GM19035 (cell line): ENCODE results near the gene VCAN.

Experiments
- ATAC-seq: cut with Tn5 transposase; IDR thresholded peaks from one replicate; pipeline ENCODE4 v1.9.1; 2021; ENCODE audit not compliant: unreplicated experiment

Gene VCAN

DNA sequence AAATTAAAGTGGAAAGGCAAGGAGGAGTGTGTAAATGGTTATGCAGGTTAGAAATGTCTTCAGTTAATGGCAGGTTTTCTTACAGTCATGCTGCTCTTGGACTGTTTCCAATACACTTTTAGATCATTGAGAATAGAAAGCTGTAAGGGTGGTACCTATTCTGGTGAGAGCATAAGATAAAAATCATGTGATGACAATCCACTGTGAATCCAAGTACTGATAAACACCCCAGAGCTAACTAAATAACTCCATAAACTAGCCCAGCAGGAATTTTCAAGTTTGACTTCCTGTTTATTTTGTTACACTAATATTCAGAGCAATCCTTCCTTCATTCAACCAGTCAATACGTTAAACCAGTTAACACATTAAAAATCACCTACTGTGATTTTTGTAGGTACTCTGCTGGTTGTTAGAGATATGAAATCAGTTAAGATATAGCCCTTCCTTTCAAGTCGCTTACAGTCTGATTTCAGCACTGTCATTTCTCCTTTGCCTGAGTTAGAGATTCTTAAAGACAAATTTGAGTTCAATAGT lies 22.6 kb downstream of the VCAN start:
- no peak for ATAC-seq

DNA sequence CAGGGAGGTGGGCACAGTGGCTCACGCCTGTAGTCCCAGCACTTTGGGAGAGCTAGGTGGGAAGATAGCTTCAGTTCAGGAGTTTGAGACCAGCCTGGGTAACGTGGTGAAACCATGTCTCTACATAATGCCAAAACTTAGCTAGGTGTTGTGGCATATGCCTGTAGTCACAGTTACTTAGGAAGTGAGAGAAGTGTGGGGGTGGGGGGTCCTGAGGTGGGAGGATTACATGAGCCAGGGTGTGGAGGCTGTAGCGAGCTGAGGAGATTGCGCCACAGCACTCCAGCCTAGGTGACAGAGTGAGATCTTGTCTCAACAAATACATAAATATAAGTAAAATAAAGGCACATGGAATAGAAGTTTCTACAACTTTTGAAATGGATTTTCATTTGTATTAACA lies 23.1 kb downstream of the VCAN start:
- no peak for ATAC-seq

DNA sequence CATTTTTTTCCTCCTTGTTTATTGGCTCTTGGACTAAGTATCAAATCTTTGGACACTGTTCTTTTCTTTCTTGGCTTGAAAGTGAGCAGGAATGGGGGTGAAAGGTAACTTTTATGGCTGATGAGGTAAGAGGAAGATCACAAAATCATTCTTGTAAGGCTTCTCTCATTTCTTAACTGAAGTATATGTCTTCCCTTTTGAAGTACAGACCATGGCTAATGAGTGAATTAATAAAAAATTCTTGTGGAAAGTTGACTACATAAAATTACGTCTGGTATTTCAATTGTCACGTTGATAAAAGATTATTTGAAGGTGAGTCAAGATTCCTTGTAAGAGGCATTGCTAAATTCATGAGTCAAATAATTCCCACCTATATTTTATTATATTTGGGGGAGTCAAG lies 25.1 kb downstream of the VCAN start:
- no peak for ATAC-seq

DNA sequence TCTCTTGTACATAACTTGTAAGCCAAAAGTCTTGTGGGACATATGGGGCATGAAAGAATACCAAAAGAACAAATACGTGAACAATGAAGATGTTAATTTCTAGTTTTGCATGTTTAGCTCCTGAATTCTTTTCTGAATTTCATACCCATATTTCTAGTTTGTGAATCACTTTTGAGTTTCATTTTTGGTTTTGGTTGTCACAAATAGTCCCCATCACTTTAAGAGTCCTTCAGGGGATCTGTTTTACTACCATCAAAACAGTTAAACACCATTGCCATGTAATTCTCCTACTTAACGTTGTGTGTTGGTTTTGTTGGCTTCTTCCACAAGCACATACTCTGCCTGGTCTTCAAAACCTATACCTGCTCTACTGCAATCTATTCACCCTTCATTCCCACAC lies 27.0 kb downstream of the VCAN start:
- no peak for ATAC-seq

DNA sequence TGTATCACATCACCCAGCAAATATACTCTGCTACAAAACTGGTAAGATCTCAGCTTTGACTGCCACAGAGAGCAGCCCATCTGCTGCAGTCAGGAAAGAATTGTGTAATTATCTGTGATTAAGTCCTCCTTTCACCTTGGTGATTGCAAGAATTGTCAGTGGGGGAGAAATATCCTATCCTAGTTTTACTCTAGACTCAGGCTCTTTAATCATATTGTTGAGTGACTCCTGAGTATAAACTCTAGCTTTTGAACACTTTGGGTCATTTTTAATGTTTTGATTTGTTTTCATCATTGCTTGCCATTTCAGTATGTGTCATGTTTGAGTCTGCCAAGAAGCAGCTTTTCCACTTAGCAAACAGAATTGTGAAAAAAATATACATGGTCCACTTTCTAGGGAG lies 32.1 kb downstream of the VCAN start:
- no peak for ATAC-seq

GRCh38 chr5:83507431-83507830 lies 35.9 kb downstream of the VCAN start:
- no peak for ATAC-seq

DNA sequence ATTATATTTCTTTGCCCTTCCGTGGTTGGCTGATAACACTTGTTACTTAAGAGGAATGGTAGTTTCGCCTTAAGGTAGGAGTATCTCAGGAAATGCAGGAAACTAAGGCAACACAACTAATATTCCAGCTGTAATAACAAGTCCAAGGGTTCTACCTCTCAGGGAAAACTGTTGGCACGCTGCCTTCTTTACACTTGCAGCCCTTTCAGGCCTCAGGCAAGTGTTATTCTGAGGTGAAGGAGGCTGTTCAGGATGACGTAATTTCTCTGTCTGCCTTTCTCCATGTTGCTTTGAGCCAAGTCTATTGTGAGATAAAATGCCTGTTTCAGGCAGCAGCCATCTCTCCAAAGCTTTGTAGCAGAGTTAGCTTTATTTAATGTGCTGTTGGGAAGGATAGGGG lies 38.0 kb downstream of the VCAN start:
- no peak for ATAC-seq

DNA sequence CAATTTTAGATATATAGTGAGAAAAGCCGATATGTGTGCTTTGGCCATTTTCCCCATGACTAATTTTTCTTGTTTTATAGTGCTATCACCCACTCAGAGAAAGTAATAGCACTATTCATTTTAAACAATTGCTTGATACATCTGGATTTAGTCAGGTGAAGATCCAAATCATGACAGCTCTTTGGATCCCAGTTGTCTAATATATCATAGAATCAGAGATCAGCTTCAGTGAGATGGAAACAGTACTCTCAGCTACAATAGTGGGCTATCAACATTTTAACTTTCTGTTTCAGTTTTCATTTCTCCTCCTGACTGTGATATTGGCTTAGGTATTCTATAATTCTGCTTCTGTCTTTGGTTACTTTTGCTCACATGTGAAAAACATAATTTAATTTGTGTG lies 38.7 kb downstream of the VCAN start:
- peak; percentile 72 for ATAC-seq

DNA sequence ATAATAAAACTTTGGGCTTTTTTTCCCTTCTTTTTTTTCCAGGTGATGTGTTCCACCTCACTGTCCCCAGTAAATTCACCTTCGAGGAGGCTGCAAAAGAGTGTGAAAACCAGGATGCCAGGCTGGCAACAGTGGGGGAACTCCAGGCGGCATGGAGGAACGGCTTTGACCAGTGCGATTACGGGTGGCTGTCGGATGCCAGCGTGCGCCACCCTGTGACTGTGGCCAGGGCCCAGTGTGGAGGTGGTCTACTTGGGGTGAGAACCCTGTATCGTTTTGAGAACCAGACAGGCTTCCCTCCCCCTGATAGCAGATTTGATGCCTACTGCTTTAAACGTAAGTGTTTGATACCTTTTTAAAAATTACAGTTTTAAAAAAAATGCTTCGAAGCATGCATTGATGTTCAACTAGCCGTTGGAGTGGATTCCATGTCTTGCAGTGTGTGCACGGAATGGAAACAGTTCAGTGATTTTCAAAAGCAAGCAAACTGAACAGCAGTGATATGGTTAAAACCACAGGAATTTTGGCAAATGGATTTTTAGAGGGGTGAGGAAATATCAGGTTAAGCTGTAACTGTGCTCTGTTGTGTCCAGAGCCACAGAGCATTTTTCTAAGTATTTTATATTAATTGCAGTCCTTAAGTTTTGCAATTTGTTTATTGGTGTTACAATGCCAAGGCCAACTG lies 40.7 kb downstream of the VCAN start:
- ATAC-seq, result no peak

DNA sequence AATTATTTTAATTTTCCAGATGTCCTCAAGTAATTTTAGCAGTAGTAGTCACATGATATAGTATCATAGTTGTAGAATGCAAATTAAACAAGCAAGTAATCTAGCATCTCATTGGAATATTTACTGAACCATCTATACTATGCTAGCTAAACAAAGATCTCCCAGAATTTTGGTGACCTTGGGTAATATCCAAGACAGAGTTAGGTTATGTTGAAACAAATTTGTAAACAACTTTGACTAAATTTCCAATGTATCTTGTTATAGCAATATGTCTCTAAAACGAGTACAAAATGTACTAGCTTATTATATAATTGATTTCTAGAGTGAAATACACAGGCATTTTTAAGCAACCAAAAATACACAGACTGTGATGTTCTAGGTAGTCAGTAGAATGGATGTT lies 41.5 kb downstream of the VCAN start:
- no peak for ATAC-seq

DNA sequence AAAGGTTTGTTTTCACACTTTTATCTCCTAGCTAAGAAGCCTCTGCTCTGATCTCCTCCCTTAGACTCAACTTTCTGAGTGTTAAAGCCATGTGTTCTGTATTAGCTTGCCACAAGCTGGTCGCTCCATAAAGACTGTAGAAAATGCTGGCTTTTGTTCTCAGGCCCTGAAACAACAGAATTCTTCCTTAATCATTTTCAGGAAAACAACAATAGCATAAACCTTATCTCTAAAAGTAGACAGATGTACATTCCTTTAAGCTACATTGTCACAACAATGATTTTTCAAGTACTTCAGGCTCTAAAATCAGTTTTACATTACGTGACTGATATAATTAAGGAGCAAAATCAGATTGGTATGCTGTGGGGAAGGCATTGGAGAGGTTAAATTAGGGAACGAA lies 41.9 kb downstream of the VCAN start:
- no peak for ATAC-seq

DNA sequence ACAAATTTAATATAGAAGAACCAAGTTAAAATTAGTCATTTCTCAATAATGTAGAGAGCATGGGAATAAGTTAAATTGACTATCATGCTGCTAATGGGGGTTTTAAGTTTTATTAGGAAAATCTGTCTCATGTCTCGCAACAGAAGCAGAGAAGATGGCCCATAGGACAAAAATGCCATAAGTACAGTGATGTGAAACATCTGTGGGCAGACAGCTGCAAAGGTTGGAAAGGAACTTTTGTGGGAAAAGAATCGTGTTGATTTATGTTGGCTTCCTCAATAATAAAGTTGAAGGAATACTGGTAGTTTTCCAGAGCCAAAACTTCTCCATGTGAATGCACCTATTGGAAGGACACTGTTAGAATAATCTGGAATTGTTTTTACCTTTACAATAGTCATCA lies 44.8 kb downstream of the VCAN start:
- no peak for ATAC-seq

DNA sequence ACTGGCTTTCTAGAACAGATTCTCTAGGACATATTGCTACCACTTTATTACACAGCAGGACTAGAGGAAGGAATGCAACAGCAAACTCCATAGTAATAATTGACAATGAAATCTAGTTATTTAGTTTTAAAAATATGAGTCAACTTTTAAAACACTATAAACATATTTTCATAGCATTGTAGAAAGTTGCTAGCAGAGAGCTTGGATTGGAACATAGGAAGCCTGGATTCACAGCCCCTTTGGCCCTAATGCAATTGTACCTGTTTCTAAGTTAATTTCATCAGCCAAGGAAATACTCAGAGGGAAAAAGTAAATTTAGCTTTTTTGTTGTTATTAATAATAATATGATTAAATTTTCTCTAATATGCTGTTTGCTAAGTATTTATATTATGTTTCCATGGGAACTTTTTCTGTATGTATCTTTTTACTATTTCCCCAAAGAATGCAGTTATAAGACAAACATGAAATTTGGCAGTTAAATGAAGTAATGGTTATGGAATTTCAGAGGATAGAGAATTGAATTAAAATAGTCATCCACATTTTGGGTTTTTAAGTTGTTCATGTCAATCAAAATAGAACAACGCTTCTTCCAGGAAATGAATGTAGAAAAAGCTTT lies 45.6 kb downstream of the VCAN start:
- no peak for ATAC-seq

GRCh38 chr5:83517688-83518085 lies 46.1 kb downstream of the VCAN start:
- no peak for ATAC-seq

DNA sequence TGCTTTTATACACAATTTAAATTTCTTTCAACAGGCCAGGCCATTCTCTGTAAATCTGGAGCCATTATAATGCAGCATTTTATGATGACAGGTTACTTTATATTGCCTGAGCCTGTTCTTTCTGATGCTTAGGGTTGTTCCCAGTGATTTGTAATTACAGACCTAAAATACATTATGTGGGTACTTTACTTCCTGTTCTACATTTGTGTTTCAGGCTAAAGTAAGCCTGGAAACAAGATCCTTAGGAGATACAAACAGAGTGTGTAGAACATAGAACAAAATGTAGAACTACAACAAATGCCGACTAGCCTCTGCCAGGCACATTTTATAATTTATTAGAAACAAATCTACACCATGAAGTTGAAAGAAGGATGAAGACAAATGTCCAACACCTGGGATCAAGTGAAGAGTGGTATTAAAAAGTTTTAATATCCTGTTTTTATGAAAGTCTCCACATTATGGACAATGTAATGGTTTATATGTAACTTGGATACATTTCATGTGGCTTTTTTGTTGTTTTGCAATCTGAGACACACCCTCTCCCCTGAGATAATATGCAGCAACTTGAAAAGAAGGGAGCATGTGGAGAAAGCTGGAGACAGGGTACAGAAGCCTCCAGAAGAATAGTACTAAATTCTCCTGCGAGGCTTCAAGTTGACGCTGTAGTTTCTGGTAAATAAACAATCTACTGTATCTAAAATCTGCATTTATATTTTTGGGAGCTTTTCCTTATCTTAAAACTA lies 46.9 kb downstream of the VCAN start:
- ATAC-seq, result no peak

DNA sequence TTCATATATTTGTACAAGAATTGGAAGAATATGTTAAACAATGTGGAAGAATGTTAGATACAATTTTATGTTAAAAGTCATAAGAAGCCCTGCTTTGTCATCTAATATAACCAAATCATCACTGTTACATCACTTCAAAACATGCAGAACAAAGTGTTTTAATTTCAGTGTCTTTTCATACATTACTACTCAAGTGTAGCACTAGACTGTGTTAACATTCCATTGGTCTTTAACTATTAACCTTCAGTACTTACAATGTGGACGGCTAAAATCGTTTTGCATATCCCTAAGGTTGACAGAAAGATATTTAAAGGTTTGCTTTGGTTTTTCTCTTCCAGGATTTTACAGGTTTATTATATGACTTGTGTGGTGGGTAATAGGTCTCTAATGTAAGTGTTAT lies 50.9 kb downstream of the VCAN start:
- ATAC-seq, result no peak

- ATAC-seq, result no peak
Observed at GRCh38 chr5:83523929-83524328, 52.4 kb downstream of the VCAN start.

- ATAC-seq, result no peak
Observed at GRCh38 chr5:83524345-83524744, 52.8 kb downstream of the VCAN start.

DNA sequence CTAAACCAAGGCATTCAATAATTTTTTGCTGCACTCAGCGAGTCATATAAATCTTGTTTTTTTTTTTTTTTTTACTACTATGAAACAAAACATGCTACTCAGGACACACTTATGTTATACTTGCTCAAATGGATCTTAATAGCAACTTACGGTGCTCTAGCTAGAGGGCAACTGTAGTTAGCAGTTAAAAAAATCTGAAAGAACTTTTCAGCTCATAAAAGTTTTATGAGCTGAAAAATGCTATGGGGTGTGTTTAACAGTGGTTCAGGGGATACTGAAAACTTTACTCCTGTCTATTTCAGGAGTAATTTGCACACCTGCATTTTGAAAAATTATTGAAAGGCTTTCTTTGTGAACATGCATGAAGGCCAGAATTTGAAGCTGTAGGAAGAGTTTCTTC lies 53.4 kb downstream of the VCAN start:
- no peak for ATAC-seq

DNA sequence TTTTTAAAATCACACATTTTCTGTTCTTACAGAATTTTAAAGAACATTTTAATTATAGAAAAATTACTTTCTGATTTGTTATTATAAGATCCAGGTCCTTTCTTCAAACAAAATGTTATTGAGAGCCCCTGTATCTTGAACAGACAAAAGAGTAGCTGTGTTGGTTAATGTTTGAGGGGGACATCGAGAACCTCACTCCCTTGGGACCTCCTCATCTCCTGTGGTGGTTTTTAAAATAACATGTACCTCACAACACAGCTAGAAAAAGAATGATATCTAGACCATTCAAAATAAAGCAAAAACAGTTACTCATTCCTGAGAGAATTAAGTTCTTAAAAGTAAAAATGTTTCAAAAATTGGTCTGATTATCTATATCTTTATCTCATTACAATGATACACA lies 54.7 kb downstream of the VCAN start:
- ATAC-seq, result no peak

- no peak for ATAC-seq
Observed at GRCh38 chr5:83527221-83527620, 55.7 kb downstream of the VCAN start.

DNA sequence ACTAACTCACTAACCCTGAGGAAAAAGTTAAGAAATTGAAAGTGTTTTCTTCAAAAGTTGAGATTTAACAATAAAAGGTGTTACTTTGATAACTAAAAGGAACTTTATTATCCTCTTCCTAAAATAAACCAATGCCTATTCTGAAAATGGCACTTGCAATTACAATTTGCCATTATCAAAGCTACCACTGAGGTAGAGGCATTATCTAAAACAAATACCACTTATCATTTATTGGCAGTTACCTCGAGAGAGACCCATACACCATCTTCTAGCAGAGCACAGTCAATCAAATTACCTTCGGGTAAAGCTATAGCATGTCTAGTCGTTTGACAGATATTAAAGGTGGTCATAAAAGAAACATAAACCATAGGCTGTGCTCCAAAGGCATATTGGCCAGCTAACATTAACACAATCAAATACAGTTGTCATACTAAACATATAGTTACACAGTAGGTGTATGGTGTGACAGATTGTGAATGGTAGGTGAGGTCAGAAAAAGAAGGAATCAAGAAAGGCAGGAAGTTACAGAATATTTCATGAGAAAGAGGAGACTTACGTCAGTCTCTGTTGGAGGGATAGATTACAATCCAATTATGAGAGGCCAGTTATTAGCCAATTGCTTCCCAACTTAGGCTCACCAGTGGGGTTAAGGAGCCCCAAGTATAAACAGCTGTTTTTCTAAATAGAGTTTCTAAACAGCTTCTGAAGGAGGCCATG lies 56.3 kb downstream of the VCAN start:
- no peak for ATAC-seq
